ENCODE data around the gene NIN. TPM values are rescaled to one million over a fixed set of nuclear protein-coding genes. Genes with fewer than 3 reads are reported as not detected.

The NIN gene
- total RNA-seq, 1 experiment from 2014 or later = 16.9 TPM

DNA sequence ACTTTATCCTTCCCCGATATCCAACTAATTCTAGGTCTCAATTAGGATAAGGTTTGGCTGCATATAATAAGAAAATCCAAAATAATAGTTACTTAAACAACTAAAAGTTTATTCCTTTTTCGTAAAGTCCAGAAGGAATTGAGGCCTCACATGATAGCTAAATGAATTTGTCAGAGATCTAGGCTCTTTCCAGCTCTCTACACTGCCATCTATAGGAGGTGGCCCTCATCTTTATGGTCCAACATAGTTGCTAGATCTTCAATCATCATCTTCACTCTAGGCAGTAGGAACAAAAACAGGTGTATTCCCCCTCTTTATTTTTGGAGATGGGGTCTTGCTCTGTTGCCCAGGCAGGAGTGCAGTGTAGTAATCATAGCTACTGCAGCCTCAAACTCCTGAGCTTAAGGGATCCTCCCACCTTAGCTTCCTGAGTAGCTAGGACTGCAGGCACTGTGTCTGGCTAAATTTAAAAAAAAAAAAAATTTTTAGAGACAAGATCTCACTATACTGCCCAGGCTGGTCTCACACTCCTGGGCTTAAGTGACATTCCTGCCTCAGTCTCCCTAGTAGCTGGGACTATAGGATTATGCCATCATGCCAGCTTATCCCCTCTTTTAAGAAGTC is 116.4 kb downstream of the NIN start:
- POLR2A ChIA-PET = no interaction called here
- DNase-seq = peak in 1 of 2 experiments; percentile 34
- TF ChIP-seq, protein P1, sequence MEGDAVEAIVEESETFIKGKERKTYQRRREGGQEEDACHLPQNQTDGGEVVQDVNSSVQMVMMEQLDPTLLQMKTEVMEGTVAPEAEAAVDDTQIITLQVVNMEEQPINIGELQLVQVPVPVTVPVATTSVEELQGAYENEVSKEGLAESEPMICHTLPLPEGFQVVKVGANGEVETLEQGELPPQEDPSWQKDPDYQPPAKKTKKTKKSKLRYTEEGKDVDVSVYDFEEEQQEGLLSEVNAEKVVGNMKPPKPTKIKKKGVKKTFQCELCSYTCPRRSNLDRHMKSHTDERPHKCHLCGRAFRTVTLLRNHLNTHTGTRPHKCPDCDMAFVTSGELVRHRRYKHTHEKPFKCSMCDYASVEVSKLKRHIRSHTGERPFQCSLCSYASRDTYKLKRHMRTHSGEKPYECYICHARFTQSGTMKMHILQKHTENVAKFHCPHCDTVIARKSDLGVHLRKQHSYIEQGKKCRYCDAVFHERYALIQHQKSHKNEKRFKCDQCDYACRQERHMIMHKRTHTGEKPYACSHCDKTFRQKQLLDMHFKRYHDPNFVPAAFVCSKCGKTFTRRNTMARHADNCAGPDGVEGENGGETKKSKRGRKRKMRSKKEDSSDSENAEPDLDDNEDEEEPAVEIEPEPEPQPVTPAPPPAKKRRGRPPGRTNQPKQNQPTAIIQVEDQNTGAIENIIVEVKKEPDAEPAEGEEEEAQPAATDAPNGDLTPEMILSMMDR (IDR thresholded peaks at IDR 0.05; ENCODE audit: insufficient read depth in 1 of 2, low read depth in 1 of 2, low read length in 1 of 2, severe bottlenecking in 1 of 2, unreplicated experiment in 1 of 2) = peak; percentile 10 to 66
- intact Hi-C loops (cut with micrococcal nuclease; ENCODE audit: unreplicated experiment) = loop anchor here (1.0 to 5.0 kb wide), 2 partner anchors 63 to 95 kb away; no protein-coding TSS in a partner anchor
- CTCF ChIA-PET = interaction anchor here (0.6 to 1.5 kb wide), 11 partner anchors 9 to 146 kb away, joined by 3 to 12 read pairs (median 4); no protein-coding TSS in a partner anchor
- Mint-ChIP-seq H3K4me1 (ENCODE audit: low read depth, unreplicated experiment) (no peaks in the 10 kb centered on the region), H3K9me3 (ENCODE audit: unreplicated experiment) (no peaks in the 10 kb centered on the region), H3K36me3 (ENCODE audit: insufficient read depth, unreplicated experiment) (no peaks in the 10 kb centered on the region), H3K4me3 (ENCODE audit: unreplicated experiment) (no peak overlapping the region), H3K27ac (ENCODE audit: unreplicated experiment) (no peak overlapping the region), H3K27me3 (ENCODE audit: insufficient read depth, unreplicated experiment) (no peaks in the 10 kb centered on the region)
- H3K36me3 ChIP-seq (ENCODE audit: control insufficient read depth, insufficient read depth, low read length) = no peaks in the 10 kb centered on the region
- BruUV-seq (replicated peaks) = no TSS peak
- H3K9me3 ChIP-seq = no peaks in the 10 kb centered on the region
- H3K27me3 ChIP-seq (replicated peaks; ENCODE audit: control insufficient read depth, insufficient read depth, low read length) = no peaks in the 10 kb centered on the region
- no peak overlapping the region for H3K4me3 ChIP-seq (ENCODE audit: low read depth, low read length)
- no peaks in the 10 kb centered on the region for H3K4me1 ChIP-seq

DNA sequence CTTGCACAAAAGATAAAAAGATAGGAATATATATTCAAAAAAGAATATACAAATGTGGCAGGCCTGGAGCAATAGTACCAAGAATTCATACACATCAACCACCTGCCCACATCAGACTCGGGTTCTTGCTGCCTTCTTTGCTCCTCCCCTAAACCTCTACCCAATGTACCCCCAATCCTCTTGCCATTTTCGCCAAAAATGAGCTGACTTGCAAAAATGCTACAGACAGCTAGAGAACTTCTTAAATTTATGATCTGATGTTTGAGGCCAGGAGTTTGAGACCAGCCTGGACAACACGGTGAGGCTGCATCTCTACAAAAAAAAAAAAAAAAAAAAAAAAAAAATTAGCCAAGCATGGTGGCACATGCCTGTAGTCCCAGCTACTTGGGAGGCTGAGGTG is 119.9 kb downstream of the NIN start:
- intact Hi-C loops (cut with micrococcal nuclease; ENCODE audit: unreplicated experiment) = loop anchor here (5.0 kb wide), 1 partner anchor 66 kb away; no protein-coding TSS in a partner anchor
- Mint-ChIP-seq H3K4me1 (ENCODE audit: low read depth, unreplicated experiment) (no peaks in the 10 kb centered on the region), H3K27ac (ENCODE audit: unreplicated experiment) (no peak overlapping the region), H3K9me3 (ENCODE audit: unreplicated experiment) (no peaks in the 10 kb centered on the region), H3K4me3 (ENCODE audit: unreplicated experiment) (no peak overlapping the region), H3K27me3 (ENCODE audit: insufficient read depth, unreplicated experiment) (no peaks in the 10 kb centered on the region), H3K36me3 (ENCODE audit: insufficient read depth, unreplicated experiment) (no peaks in the 10 kb centered on the region)
- Histone ChIP-seq H3K27me3 (replicated peaks; ENCODE audit: control insufficient read depth, insufficient read depth, low read length) (no peaks in the 10 kb centered on the region), H3K36me3 (ENCODE audit: control insufficient read depth, insufficient read depth, low read length) (no peaks in the 10 kb centered on the region), H3K9me3 (no peaks in the 10 kb centered on the region), H3K4me1 (no peaks in the 10 kb centered on the region), H3K4me3 (ENCODE audit: low read depth, low read length) (no peak overlapping the region)
- DNase-seq = no peak
- ChIA-PET CTCF (no interaction called here), POLR2A (no interaction called here)
- no TSS peak for BruUV-seq (replicated peaks)
- TF ChIP-seq, protein P1 (IDR thresholded peaks at IDR 0.05; ENCODE audit: insufficient read depth in 1 of 2, low read depth in 1 of 2, low read length in 1 of 2, severe bottlenecking in 1 of 2, unreplicated experiment in 1 of 2) = no peak

DNA sequence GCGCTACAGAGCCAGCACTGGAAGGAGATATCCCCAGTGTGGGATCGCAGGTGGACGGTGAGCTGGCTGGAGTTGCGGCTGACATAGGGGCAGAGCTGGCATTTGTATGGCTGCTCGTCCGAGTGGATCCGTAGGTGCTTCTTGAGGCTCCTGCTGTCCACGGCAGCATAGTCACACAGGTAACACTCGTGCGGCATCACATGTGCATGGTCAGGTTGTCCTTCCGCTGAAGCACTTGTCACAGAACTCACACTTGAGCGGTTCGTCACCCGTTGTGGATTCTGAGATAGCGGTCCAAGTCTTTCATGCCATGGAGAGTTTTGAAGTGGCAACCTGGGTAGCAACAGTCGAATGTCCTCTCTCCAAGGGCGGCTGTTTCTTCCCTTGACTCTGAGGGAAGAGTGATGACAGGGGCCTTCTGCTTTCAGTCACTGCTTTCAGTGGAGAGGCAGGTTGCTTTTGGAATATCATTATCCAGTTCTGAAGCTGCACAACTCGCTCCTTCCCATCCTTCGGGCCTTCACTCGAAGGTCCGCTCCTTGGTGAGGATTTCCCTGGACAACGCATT is 125.9 kb downstream of the NIN start:
- BruUV-seq (replicated peaks) = no TSS peak
- H3K4me3 ChIP-seq (ENCODE audit: low read depth, low read length) = no peak overlapping the region
- no peak for DNase-seq
- no peaks in the 10 kb centered on the region for H3K4me1 ChIP-seq
- ChIA-PET POLR2A (no interaction called here), CTCF (no interaction called here)
- H3K27me3 Mint-ChIP-seq (ENCODE audit: insufficient read depth, unreplicated experiment) = peaks cover 3% of the 10 kb centered on the region
- intact Hi-C loops (cut with micrococcal nuclease; ENCODE audit: unreplicated experiment) = no loop called here
- no peaks in the 10 kb centered on the region for H3K4me1 Mint-ChIP-seq (ENCODE audit: low read depth, unreplicated experiment)
- H3K36me3 Mint-ChIP-seq (ENCODE audit: insufficient read depth, unreplicated experiment) = no peaks in the 10 kb centered on the region
- no peaks in the 10 kb centered on the region for H3K36me3 ChIP-seq (ENCODE audit: control insufficient read depth, insufficient read depth, low read length)
- H3K4me3 Mint-ChIP-seq (ENCODE audit: unreplicated experiment) = no peak overlapping the region
- TF ChIP-seq, protein P1 (IDR thresholded peaks at IDR 0.05; ENCODE audit: insufficient read depth in 1 of 2, low read depth in 1 of 2, low read length in 1 of 2, severe bottlenecking in 1 of 2, unreplicated experiment in 1 of 2) = no peak
- peaks cover 12% of the 10 kb centered on the region for H3K9me3 Mint-ChIP-seq (ENCODE audit: unreplicated experiment)
- H3K27ac Mint-ChIP-seq (ENCODE audit: unreplicated experiment) = no peak overlapping the region
- H3K27me3 ChIP-seq (replicated peaks; ENCODE audit: control insufficient read depth, insufficient read depth, low read length) = no peaks in the 10 kb centered on the region
- H3K9me3 ChIP-seq = no peaks in the 10 kb centered on the region; the same call in 1 of the 2 replicates
